Heart left ventricle (tissue), 16 donors: Measurements from ENCODE around the gene TGFBR1. TPM values are rescaled to one million over a fixed set of nuclear protein-coding genes. Genes with fewer than 3 reads are reported as not detected.

ENCODE experiments used
- ATAC-seq, 4 donors: fragments of 200-7000 bp; cut with Tn5 transposase; one replicate each; pipeline ENCODE4 v1.9.1; 2020 to 2022; ENCODE audit warnings: moderate library complexity in 4 of 4, mild to moderate bottlenecking in 3 of 4, moderate number of reproducible peaks in 1 of 4
- DNase-seq, 5 donors: peaks; one replicate each; pipeline ENCODE4 v3.0.0-alpha.2; 2020
- H3K27ac ChIP-seq, 12 donors: fragments of 200-600 bp; sonication (generic) in 4 of 12; one replicate each; pipeline versions ENCODE4 v1.5.0 to v1.8.0; 2016 to 2022; ENCODE audit warnings: mild to moderate bottlenecking in 2 of 12
- H3K27me3 ChIP-seq, 9 donors: fragments of 200-600 bp; sonication (generic) in 2 of 9; one replicate each; pipeline versions ENCODE4 v1.5.1 to v1.8.0; 2016 to 2022; ENCODE audit warnings: mild to moderate bottlenecking in 3 of 9
- H3K36me3 ChIP-seq, 9 donors: fragments of 200-600 bp; sonication (generic) in 2 of 9; one replicate each; pipeline versions ENCODE4 v1.5.0 to v1.8.0; 2018 to 2022; ENCODE audit warnings: mild to moderate bottlenecking in 2 of 9
- H3K4me1 ChIP-seq, 12 donors: fragments of 200-600 bp; sonication (generic) in 4 of 12; one replicate each; pipeline versions ENCODE4 v1.5.0 to v1.8.0; 2016 to 2022; ENCODE audit warnings: mild to moderate bottlenecking in 3 of 12
- H3K4me3 ChIP-seq, 12 donors: fragments of 200-600 bp; sonication (generic) in 4 of 12; one replicate each; pipeline versions ENCODE4 v1.5.0 to v1.8.0; 2017 to 2022; ENCODE audit warnings: mild to moderate bottlenecking in 9 of 12, moderate library complexity in 4 of 12
- H3K9me3 ChIP-seq, 12 donors: fragments of 200-600 bp; sonication (generic) in 4 of 12; one replicate each; pipeline versions ENCODE4 v1.5.0 to v1.8.0; 2016 to 2022; ENCODE audit warnings: mild to moderate bottlenecking in 1 of 12
- CTCF ChIP-seq, 12 donors: fragments of 200-600 bp; sonication (generic) in 4 of 12; IDR thresholded peaks; one replicate each; pipeline versions ENCODE4 v1.5.0 to v1.8.0; 2018 to 2022; ENCODE audit warnings: antibody characterized with exemption in 12 of 12, mild to moderate bottlenecking in 5 of 12
- POLR2A ChIP-seq, 2 donors: fragments of 450-650 bp; IDR thresholded peaks; one replicate each; pipeline ENCODE4 v1.6.1; 2017; ENCODE audit warnings: antibody characterized with exemption in 2 of 2, mild to moderate bottlenecking in 2 of 2, moderate library complexity in 2 of 2
- WGBS, 4 donors: extraction: QIAGEN DNeasy Blood & Tissue Kit in 2 of 4; methylation state at CpG; one replicate each; pipeline versions ENCODE4 v1.1.5 to v1.1.7; 2013 to 2018; 5-methylcytosine and 5-hydroxymethylcytosine counted together
- intact Hi-C, 10 donors: fragments of 100-400 bp; cut with DNase I; formaldehyde crosslinking; loops; one replicate each; pipeline versions ENCODE4 v1.11.1 to v1.14.2; 2022
- polyA plus RNA-seq, 2 donors: library from polyadenylated mRNA; stranded (reverse); fragments of 200-250 nt; gene quantifications; one replicate each; pipeline ENCODE4 v1.2.3, GENCODE V29; 2013
- total RNA-seq, 9 donors: library from RNA; depleted of rRNA in 2 of 9; stranded (reverse); fragments of >200 nt in 2 of 9; fragmentation: NEBNext Ultra II Directional in 3 of 9; extraction: Animal tissue kit (Norgen Biotek cat#: 25700) in 3 of 9; gene quantifications; one replicate each; pipeline versions ENCODE4 v1.1.0 to v1.2.4, GENCODE V29; 2016 to 2023
- donor health status: ischemic (EF 13 %, LVEDD 7.1; RV severe dilation, severe dysfunction).
- donor health status: healthy with polysubstance abuse.
- donor health status: DM: no; HTN: yes; CAD: no.
- donor health status: DM: no; HTN: no; CAD: no.
- donor health status: ischemic (EF 25% LVEDD 6.9; RV normal size, moderate dysfunction).
- donor health status: ischemic (EF 25% LVEDD 5.7; RV mildly dilated, moderate dysfunction).
- donor health status: healthy.
- donor health status: DM: yes; HTN: yes; CAD: no.
- donor health status: ischemic (EF 35%, LVEDD 5.7; RV mildly dilated, moderate dysfunction).
- donor health status: nonischemic (EF 11% LVEDD 7.7; RV severe dilation, severe dysfunction).
- donor health status: DM: yes; HTN: yes; CAD: no.
- donor health status: PGD.
- donor health status: ischemic (EF 29% LVEDD 5.4; RV normal size, mild dysfunction).
- donor health status: nonischemic (EF 23%, LVEDD 6.1; RV moderate dilation, normal function).

TGFBR1 gene
- total and polyA plus RNA-seq, 11 donors: 3.8 to 41.0 (median 13.8) TPM

GRCh38 chr9:99146574-99146973, 41.7 kb downstream of the TGFBR1 start:
- TF ChIP-seq CTCF (IDR thresholded peaks at IDR 0.05): no peak
- no peak for TF ChIP-seq POLR2A (IDR thresholded peaks at IDR 0.05)
- Histone ChIP-seq H3K4me1 (peaks cover 0 to 11% (median 0%) of the 10 kb centered on the region in 12 donors), H3K36me3 (peaks cover 0 to 96% (median 87%) of the 10 kb centered on the region in 9 donors), H3K27ac (no peak overlapping the region), H3K27me3 (no peaks in the 10 kb centered on the region), H3K4me3 (no peak overlapping the region), H3K9me3 (no peaks in the 10 kb centered on the region)
- ATAC-seq: peak in 3 of 4 donors; percentile 58 to 75 (median 62)
- intact Hi-C loops: loop anchor here in 1 of 10 donors (5.0 kb wide), 1 partner anchor 289 kb away; no protein-coding TSS in a partner anchor
- 56 to 69% (median 66%) methylated on average over 4 of the region's 4 CpGs for whole genome bisulfite sequencing, 4 donors
- no peak for DNase-seq

GRCh38 chr9:99147177-99147576, 42.3 kb downstream of the TGFBR1 start:
- peaks cover 0 to 96% (median 87%) of the 10 kb centered on the region in 9 donors for H3K36me3 ChIP-seq
- intact Hi-C loops: loop anchor here in 1 of 10 donors (5.0 kb wide), 1 partner anchor 290 kb away; no protein-coding TSS in a partner anchor

GRCh38 chr9:99150451-99151171, 45.7 kb downstream of the TGFBR1 start:
- 86 to 93% (median 90%) methylated on average over 8 of the region's 8 CpGs for WGBS, 4 donors
- TF ChIP-seq CTCF (IDR thresholded peaks at IDR 0.05) (no peak), POLR2A (IDR thresholded peaks at IDR 0.05) (no peak)
- peaks cover 0 to 74% (median 55%) of the 10 kb centered on the region in 9 donors for H3K36me3 ChIP-seq
- ATAC-seq (no peak), DNase-seq (no peak)
- no peak overlapping the region for H3K4me3 ChIP-seq
- intact Hi-C loops: no loop called here
- H3K27me3 ChIP-seq: no peaks in the 10 kb centered on the region
- H3K4me1 ChIP-seq: peaks cover 0 to 11% (median 0%) of the 10 kb centered on the region in 12 donors
- no peaks in the 10 kb centered on the region for H3K9me3 ChIP-seq
- no peak overlapping the region for H3K27ac ChIP-seq

More at GRCh38 chr9:99147177-99147576, 42.3 kb downstream of the TGFBR1 start:
- DNase-seq (no peak), ATAC-seq (no peak)
- Histone ChIP-seq H3K9me3 (no peaks in the 10 kb centered on the region), H3K4me3 (no peak overlapping the region), H3K27me3 (no peaks in the 10 kb centered on the region), H3K4me1 (peaks cover 0 to 11% (median 0%) of the 10 kb centered on the region in 12 donors), H3K27ac (no peak overlapping the region)
- no peak for TF ChIP-seq CTCF (IDR thresholded peaks at IDR 0.05)
- no peak for TF ChIP-seq POLR2A (IDR thresholded peaks at IDR 0.05)

GRCh38 chr9:99154356-99154755, 49.4 kb downstream of the TGFBR1 start:
- WGBS, 4 donors: 74 to 87% (median 82%) methylated on average over 3 of the region's 3 CpGs

More at GRCh38 chr9:99154356-99154755, 49.4 kb downstream of the TGFBR1 start:
- Histone ChIP-seq H3K27me3 (no peaks in the 10 kb centered on the region), H3K4me1 (no peaks in the 10 kb centered on the region), H3K36me3 (peaks cover 0 to 38% (median 21%) of the 10 kb centered on the region in 9 donors), H3K9me3 (no peaks in the 10 kb centered on the region), H3K4me3 (no peak overlapping the region), H3K27ac (no peak overlapping the region)
- DNase-seq (no peak), ATAC-seq (no peak)
- TF ChIP-seq POLR2A (IDR thresholded peaks at IDR 0.05): no peak
- no peak for TF ChIP-seq CTCF (IDR thresholded peaks at IDR 0.05)
- intact Hi-C loops: no loop called here
